SH-SY5Y (cell line): Measurements from ENCODE around the gene DUSP21.

ENCODE experiments used
- GATA2 ChIP-seq: IDR thresholded peaks from 2 replicates; pipeline ENCODE4 v1.6.1; 2011; ENCODE audit warnings: mild to moderate bottlenecking, low read depth, low read length
- GATA3 ChIP-seq: IDR thresholded peaks from 2 replicates; pipeline ENCODE4 v1.6.1; 2011; ENCODE audit warnings: low read depth, mild to moderate bottlenecking, low read length, moderate library complexity

- TF ChIP-seq GATA3: no peak
- no peak for TF ChIP-seq GATA2
Observed at GRCh38 chrX:44871931-44872820, 28.4 kb downstream of the DUSP21 start.
